Suprapubic skin (tissue), 3 donors: ENCODE data around the gene TP53TG5.

Experiments
- EP300 ChIP-seq: sonication (generic); formaldehyde crosslinking; IDR thresholded peaks from one replicate; pipeline ENCODE4 v1.6.1; 2017; ENCODE audit warnings: antibody characterized with exemption
- POLR2A ChIP-seq, 2 donors: fragments of 450-650 bp; IDR thresholded peaks; one replicate each; pipeline ENCODE4 v1.6.1; 2017; ENCODE audit warnings: antibody characterized with exemption in 2 of 2, mild to moderate bottlenecking in 2 of 2, moderate library complexity in 2 of 2
- TF ChIP-seq, protein P1 (sequence below), 2 donors: fragments of 200-600 bp in 1 of 2; fragments of 450-650 bp in 1 of 2; sonication (generic) in 1 of 2; IDR thresholded peaks; one replicate each; pipeline ENCODE4 v1.5.1; 2016 to 2019; ENCODE audit warnings: antibody characterized with exemption in 2 of 2, mild to moderate bottlenecking in 1 of 2, moderate library complexity in 1 of 2

DNA sequence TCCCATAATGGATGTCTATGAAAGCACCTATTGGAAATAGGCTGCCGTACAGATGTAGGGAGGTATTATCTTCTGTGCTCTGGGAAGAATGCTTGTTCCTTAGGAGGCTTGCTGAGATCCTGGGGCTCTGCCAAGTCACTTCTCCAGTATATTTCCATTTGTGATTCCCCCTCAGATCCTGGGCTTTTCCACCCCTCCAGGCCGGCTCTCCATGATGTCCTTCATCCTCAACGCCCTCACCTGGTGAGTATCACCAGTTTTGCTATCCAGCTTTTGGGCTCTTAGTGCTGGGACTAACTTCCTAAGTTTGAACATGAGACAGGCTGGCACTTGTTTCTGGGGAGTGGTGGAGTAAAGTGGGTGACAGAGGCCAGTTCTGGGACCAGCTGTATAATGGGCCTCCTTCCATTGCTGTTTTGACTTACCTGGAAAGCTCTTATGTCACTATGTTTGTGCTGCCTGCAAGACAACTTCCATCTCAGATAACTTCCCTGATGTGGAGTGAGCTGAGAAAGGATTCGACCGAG, 12.6 kb downstream of the TP53TG5 start:
- TF ChIP-seq, protein P1, sequence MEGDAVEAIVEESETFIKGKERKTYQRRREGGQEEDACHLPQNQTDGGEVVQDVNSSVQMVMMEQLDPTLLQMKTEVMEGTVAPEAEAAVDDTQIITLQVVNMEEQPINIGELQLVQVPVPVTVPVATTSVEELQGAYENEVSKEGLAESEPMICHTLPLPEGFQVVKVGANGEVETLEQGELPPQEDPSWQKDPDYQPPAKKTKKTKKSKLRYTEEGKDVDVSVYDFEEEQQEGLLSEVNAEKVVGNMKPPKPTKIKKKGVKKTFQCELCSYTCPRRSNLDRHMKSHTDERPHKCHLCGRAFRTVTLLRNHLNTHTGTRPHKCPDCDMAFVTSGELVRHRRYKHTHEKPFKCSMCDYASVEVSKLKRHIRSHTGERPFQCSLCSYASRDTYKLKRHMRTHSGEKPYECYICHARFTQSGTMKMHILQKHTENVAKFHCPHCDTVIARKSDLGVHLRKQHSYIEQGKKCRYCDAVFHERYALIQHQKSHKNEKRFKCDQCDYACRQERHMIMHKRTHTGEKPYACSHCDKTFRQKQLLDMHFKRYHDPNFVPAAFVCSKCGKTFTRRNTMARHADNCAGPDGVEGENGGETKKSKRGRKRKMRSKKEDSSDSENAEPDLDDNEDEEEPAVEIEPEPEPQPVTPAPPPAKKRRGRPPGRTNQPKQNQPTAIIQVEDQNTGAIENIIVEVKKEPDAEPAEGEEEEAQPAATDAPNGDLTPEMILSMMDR (IDR thresholded peaks at IDR 0.05) = no peak
- TF ChIP-seq POLR2A (IDR thresholded peaks at IDR 0.05) (no peak), EP300 (no peak)
